GM19463 (cell line): Measurements from ENCODE around the gene EHMT1.
A peak's percentile ranks its signal among the peaks of the same experiment; 100 is the strongest.

Source experiments
- ATAC-seq: cut with Tn5 transposase; IDR thresholded peaks from one replicate; pipeline ENCODE4 v1.9.1; 2021; ENCODE audit warnings: mild to moderate bottlenecking, moderate library complexity; ENCODE audit not compliant: unreplicated experiment

Gene EHMT1

DNA sequence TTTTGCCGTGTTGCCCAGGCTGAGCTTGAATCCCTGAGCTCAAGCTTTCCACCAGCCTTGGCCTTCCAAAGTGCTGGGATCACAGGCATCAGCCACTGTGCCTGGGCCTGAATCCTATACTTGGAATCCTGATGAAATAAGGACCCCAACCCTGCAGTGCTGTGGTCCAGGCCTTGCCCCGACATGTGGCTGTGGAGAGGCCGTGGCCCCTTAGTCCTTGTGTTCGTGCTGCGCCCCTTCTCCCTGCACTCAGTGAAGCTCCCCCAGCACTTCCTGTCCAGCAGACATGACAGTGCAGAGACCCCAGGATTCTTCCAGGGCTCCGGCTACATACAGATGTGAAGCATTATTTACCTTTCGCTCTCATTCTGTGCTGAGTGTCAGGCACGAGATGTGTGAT, 52.9 kb downstream of the EHMT1 start:
- no peak for ATAC-seq

- peak; percentile 62 for ATAC-seq
These were observed 54.3 kb downstream of the EHMT1 start for GRCh38 chr9:137672907-137673791.

- no peak for ATAC-seq
These were observed 55.1 kb downstream of the EHMT1 start for GRCh38 chr9:137673886-137674285.

GRCh38 chr9:137674307-137674975, 55.6 kb downstream of the EHMT1 start:
- ATAC-seq, result no peak

DNA sequence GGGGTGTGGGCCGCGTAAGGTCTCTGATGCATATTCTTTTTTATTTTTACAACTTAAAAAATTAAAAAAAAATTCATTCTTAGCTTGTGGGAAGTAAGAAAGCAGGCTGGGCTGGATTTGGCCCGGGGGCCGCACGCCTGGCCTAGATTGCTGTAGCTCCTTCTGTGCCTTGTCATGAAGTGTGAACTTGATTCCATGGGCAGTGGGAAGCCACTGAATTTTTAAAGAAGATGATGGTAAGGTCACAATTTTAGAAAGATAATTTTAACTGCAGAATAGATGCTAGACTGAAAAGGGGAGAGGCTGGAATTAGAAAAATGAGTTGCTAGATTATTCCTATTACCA, 56.1 kb downstream of the EHMT1 start:
- no peak for ATAC-seq

DNA sequence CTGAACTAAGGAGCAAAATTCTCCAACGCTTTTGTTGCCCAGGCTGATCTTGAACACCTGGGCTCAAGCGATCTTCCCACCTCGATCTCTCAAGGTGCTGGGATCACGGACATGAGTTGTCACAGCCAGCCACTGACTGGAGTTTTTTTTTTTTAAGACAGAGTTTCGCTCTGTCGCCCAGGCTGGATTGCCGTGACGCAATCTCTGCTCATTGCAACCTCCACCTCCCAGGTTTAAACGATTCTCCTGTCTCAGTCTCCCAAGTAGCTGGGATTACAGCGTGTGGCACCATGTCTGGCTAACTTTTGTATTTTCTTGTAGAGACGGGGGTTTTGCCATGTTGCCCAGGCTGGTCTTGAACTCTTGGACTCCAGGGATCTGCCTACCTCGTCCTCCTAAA, 58.2 kb downstream of the EHMT1 start:
- no peak for ATAC-seq

DNA sequence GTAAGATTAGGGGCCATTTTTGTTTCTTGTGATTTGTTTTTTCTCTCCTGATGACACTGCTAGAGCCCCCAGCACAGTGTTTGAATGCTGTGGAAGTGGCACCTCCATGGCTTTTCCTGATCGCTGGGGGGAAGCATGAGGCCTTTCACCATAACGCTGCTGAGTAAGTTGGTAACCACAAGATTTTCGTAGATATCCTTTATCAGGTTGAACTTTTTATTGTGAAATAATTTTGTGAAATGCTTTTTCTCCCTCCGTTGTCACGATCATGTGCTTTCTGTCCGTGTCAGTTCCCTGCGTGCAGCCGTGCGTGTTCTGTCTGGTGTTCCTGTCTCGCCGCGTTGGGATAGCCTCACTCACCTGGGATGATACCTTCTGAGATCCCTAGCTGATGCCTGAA, 59.4 kb downstream of the EHMT1 start:
- no peak for ATAC-seq

DNA sequence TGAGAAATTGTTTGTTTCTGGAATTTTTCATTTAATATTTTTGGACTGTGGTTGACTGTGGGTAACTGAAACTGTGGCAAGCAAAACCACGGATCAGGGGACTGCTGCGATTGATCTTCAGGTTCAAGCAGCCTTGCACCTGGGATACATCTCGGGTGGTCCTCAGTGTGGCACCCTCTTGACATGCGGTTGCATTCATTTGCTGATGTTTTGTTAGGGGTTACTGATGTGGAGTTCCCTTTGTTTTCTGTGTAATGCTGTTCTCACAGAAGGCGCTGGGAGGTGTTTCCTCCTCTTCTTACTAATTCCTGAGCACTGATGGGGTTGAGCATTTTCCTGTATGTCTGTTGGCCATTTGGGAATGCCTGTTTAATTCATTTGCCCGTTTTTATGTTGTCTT, 60.4 kb downstream of the EHMT1 start:
- no peak for ATAC-seq

- ATAC-seq, result no peak
These were observed 61.0 kb downstream of the EHMT1 start for GRCh38 chr9:137679695-137680305.

DNA sequence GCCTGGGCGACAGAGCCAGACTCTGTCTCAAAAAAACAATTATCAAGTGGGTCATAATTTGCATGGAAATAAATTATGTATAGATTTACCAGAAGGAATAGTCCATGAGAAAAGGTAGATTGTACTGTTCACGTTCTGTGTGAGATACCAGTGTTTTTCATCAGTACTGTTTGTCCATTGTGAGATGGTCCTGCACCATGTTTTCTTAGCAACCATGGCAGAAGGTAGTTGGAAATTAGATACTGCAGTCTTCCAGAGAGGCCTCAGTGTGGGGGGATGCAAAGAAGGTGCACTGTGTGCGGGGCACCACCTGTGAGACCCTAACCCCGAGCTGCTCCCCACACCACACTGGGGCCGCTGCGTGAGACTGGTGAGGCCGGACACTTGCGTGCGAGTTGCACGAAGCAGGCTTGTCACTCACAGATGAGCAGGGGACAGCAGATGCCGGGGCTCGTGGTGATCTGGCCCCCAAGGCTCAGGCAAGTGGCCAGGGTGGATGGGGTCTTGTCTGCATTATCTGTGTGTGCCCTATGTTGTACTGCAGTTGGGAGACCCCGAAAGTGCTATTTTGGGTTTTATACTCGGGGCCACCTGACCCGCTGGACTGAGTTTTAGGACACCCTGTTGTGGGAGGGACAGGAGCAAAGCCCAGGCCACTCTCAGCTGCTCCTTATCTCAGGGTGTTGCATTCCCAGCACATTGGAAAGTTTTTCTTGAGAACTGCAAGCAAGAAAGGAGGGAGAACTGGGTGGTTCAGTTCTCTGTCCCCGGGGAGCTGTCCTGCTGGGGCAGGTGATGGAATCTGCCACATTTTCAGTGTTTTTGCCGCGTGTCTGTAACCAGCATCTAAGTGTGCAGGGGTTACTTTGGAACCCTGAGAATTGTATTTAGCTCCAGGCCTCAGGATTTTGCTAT, 61.9 kb downstream of the EHMT1 start:
- ATAC-seq, result no peak

DNA sequence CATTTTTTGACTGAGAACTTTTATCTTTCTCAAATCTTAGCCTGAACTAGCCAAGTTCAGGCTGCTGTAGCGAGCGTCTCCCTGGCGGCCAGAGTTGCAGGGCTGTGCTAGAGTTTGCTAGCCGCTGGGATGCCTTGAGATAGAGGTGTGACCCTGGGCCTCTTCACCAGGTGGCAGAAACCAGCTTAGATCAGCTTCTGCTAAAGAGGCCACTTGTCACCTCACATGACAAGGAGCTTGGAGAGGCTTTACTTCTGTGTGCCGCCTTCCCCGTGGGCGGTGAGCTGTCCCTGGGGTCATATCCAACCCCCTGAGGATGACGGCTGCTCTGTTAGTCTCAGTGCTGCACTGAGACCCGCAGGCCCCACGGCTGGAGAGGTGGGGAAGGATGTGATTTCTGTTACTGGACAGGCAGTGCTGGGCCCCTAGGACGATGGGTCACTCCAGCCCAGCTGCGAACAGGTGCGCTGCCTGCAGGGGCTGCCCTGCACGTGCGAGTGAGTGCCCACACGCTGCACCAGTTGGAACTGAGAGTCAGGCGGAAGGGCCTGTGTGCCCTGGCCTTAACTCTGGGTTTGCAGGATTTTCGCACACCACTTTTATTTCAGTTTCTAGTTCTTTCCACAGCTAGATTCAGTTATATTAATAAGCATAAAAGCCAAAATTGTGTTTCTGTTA, 63.8 kb downstream of the EHMT1 start:
- ATAC-seq, result no peak

- no peak for ATAC-seq
These were observed 64.6 kb downstream of the EHMT1 start for GRCh38 chr9:137683262-137683864.

GRCh38 chr9:137685035-137685740, 66.4 kb downstream of the EHMT1 start:
- no peak for ATAC-seq

GRCh38 chr9:137685741-137686420, 67.1 kb downstream of the EHMT1 start:
- ATAC-seq, result no peak

DNA sequence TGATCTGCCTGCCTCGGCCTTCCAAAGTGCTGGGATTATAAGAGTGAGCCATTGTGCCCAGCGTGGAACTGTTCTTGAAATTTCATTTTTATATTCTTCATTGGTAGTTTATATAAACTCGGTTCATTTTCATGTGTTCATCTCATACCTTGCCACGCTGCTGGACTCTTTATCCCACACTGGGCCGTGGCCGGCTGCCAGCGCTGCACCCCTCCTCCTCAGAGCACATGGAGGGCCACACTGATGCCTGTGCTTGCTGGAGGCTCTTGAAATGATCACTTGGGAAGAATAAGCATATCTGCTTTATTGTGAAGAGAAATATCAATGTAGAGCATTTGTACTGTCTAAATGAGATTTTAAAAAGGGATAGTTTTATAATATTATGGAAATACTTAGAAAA, 69.5 kb downstream of the EHMT1 start:
- ATAC-seq, result no peak

- ATAC-seq, result no peak
These were observed 69.9 kb downstream of the EHMT1 start for GRCh38 chr9:137688725-137689124.

GRCh38 chr9:137689745-137690529, 71.1 kb downstream of the EHMT1 start:
- ATAC-seq, result no peak
